DND-41 (cell line): ENCODE data around the gene NRARP.

ENCODE experiments used
- ATAC-seq: fragments of 200-7000 bp; cut with Tn5 transposase; 3 replicates; pipeline ENCODE4 v1.9.1; 2021; ENCODE audit warnings: low read depth; ENCODE audit not compliant: insufficient read depth
- DNase-seq: peaks from one replicate; pipeline ENCODE4 v3.0.0-alpha.2; 2020
- H2AFZ ChIP-seq: 2 replicates; pipeline ENCODE4 v1.6.0; 2012; ENCODE audit warnings: low read depth, low read length
- H3K27ac ChIP-seq: 2 replicates; pipeline ENCODE4 v1.5.1; 2012; ENCODE audit warnings: low read length, inconsistent platforms
- H3K27me3 ChIP-seq: fragments of 200-600 bp; sonication (generic); 2 replicates; pipeline ENCODE4 v1.6.0; 2012; ENCODE audit warnings: low read length, mild to moderate bottlenecking, inconsistent platforms; ENCODE audit not compliant: insufficient read depth, poor library complexity
- H3K36me3 ChIP-seq: 2 replicates; pipeline ENCODE4 v1.5.1; 2012; ENCODE audit warnings: low read length, inconsistent platforms; ENCODE audit not compliant: insufficient read depth
- H3K4me1 ChIP-seq: 2 replicates; pipeline ENCODE4 v1.5.1; 2012; ENCODE audit warnings: mild to moderate bottlenecking, low read length; ENCODE audit not compliant: insufficient read depth
- H3K4me2 ChIP-seq: 2 replicates; pipeline ENCODE4 v1.6.0; 2012; ENCODE audit warnings: mild to moderate bottlenecking, moderate library complexity, low read length, inconsistent platforms; ENCODE audit not compliant: insufficient read depth
- H3K4me3 ChIP-seq, 2 experiments: fragments of 200-600 bp in 1 of 2; shearing (Covaris generic) in 1 of 2; 2 replicates each; pipeline ENCODE4 v1.5.1; 2012 to 2016; ENCODE audit warnings: inconsistent platforms in 2 of 2, low read length in 2 of 2, mild to moderate bottlenecking in 2 of 2, low read depth in 1 of 2, moderate library complexity in 1 of 2
- H3K79me2 ChIP-seq: 2 replicates; pipeline ENCODE4 v1.6.0; 2012; ENCODE audit warnings: low read length, inconsistent platforms; ENCODE audit not compliant: insufficient read depth
- H3K9ac ChIP-seq: 2 replicates; pipeline ENCODE4 v1.6.0; 2012; ENCODE audit warnings: low read depth, mild to moderate bottlenecking, inconsistent platforms, low read length, moderate library complexity
- H3K9me3 ChIP-seq: 2 replicates; pipeline ENCODE4 v1.5.1; 2012; ENCODE audit warnings: low read length, moderate library complexity, mild to moderate bottlenecking, inconsistent platforms; ENCODE audit not compliant: insufficient read depth, severe bottlenecking
- H4K20me1 ChIP-seq: 2 replicates; pipeline ENCODE4 v1.6.0; 2012; ENCODE audit warnings: low read length; ENCODE audit not compliant: insufficient read depth
- EZH2 ChIP-seq: IDR thresholded peaks from 3 replicates; pipeline ENCODE4 v1.6.1; 2012; ENCODE audit warnings: borderline replicate concordance, low read depth, mild to moderate bottlenecking, moderate library complexity, low read length, inconsistent platforms; ENCODE audit not compliant: severe bottlenecking
- TF ChIP-seq, protein P1 (sequence below): IDR thresholded peaks from 2 replicates; pipeline ENCODE4 v1.5.1; 2012; ENCODE audit warnings: borderline replicate concordance, low read length, moderate library complexity, mild to moderate bottlenecking; ENCODE audit not compliant: poor library complexity, severe bottlenecking; ENCODE audit errors: extremely low read depth

NRARP gene

DNA sequence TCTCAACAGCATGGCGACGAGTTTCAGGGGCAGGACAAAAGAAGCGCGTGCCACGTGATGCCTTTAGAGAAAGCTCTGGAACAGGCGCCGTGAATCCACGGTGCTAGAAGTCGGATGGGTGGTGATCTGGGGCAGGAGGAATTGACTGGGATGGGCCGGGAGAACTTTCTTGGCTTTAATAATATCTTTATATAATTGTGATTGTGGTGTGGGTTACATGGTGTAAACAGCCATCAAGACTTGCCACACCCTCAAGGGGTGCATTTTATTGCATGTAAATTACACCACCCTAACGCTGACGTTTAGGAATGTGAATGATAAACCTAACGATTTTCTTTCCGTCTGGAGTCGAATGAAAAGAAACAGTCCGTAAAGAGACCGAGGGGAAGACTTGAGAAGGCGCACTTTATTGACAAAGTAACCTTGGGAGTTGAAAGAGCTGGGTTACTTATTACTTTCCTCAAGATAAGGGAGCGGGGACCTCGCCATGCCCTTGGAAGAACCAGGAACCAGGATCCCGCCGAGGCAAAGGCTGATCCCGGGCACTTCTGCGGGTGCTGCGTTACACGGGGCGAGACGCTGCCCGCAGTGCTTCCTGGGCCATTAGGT, 8.5 kb downstream of the NRARP start:
- no peak for DNase-seq
- H3K36me3 ChIP-seq: no peaks in the 10 kb centered on the region
- H3K4me2 ChIP-seq: no peak overlapping the region
- H3K4me1 ChIP-seq: no peaks in the 10 kb centered on the region
- H3K9me3 ChIP-seq: no peaks in the 10 kb centered on the region
- no peak overlapping the region for H2AFZ ChIP-seq
- H3K79me2 ChIP-seq: no peaks in the 10 kb centered on the region
- H3K4me3 ChIP-seq: no peak overlapping the region
- H3K27ac ChIP-seq: no peak overlapping the region
- H3K9ac ChIP-seq: no peak overlapping the region
- TF ChIP-seq, protein P1, sequence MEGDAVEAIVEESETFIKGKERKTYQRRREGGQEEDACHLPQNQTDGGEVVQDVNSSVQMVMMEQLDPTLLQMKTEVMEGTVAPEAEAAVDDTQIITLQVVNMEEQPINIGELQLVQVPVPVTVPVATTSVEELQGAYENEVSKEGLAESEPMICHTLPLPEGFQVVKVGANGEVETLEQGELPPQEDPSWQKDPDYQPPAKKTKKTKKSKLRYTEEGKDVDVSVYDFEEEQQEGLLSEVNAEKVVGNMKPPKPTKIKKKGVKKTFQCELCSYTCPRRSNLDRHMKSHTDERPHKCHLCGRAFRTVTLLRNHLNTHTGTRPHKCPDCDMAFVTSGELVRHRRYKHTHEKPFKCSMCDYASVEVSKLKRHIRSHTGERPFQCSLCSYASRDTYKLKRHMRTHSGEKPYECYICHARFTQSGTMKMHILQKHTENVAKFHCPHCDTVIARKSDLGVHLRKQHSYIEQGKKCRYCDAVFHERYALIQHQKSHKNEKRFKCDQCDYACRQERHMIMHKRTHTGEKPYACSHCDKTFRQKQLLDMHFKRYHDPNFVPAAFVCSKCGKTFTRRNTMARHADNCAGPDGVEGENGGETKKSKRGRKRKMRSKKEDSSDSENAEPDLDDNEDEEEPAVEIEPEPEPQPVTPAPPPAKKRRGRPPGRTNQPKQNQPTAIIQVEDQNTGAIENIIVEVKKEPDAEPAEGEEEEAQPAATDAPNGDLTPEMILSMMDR: no peak
- TF ChIP-seq EZH2: no peak
- no peaks in the 10 kb centered on the region for H4K20me1 ChIP-seq
- no peaks in the 10 kb centered on the region for H3K27me3 ChIP-seq
- ATAC-seq: no peak

DNA sequence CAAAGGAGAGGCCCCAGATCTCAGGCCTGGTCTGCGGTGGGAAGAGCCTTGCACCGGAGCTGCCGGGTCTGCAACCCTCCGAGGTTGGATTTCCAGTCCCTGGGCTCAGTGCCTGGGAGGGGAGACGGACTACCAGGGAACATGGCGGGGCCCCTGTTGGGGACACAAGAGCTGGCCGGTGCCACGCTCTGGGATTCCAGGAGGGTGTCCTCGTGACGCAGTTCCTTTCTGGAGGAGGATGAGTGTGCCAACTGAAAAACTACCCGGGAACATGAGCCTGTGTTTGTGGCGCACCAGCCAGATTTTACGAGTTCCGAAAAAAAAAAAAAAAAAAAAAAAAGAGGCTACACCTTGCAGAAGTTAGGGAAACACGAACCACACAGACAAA, 9.0 kb downstream of the NRARP start:
- H3K36me3 ChIP-seq: no peaks in the 10 kb centered on the region
- H3K4me3 ChIP-seq: no peak overlapping the region
- DNase-seq: no peak
- no peak for ATAC-seq
- no peaks in the 10 kb centered on the region for H3K9me3 ChIP-seq
- H2AFZ ChIP-seq: no peak overlapping the region
- H3K9ac ChIP-seq: no peak overlapping the region
- no peak overlapping the region for H3K4me2 ChIP-seq
- no peaks in the 10 kb centered on the region for H3K27me3 ChIP-seq
- H3K4me1 ChIP-seq: no peaks in the 10 kb centered on the region
- no peaks in the 10 kb centered on the region for H3K79me2 ChIP-seq
- H3K27ac ChIP-seq: no peak overlapping the region
- TF ChIP-seq, protein P1: no peak
- TF ChIP-seq EZH2: no peak
- no peaks in the 10 kb centered on the region for H4K20me1 ChIP-seq

DNA sequence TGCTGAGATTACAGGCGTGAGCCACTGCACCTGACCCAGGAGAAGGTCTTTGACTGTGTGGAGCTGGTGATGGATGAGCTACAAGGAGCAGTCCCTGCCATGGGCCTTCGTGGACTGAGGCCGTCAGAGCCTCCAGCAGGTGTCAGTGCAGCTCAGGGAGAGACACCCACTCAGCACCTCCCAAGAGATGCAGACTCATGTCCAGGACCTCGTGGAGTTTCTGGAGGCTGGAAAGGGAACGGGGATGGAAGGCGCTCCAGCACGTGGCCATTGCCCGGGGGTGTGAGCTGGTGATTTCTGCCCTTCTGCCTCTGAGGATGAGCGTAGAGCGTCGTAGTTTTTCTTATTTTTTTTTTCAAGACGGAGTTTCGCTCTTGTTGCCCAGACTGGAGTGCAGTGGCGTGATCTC, 15.1 kb downstream of the NRARP start:
- ATAC-seq (peak; percentile 85), DNase-seq (peak; percentile 51)
- H4K20me1 ChIP-seq: no peaks in the 10 kb centered on the region

More for the DNA sequence above, 15.1 kb downstream of the NRARP start:
- no peaks in the 10 kb centered on the region for H3K27me3 ChIP-seq
- TF ChIP-seq, protein P1: peak; percentile 70
- no peak for TF ChIP-seq EZH2
- H3K27ac ChIP-seq: no peak overlapping the region
- no peak overlapping the region for H3K4me2 ChIP-seq
- no peaks in the 10 kb centered on the region for H3K36me3 ChIP-seq
- H3K4me3 ChIP-seq: no peak overlapping the region
- H2AFZ ChIP-seq: no peak overlapping the region
- no peaks in the 10 kb centered on the region for H3K9me3 ChIP-seq
- no peaks in the 10 kb centered on the region for H3K4me1 ChIP-seq
- H3K79me2 ChIP-seq: no peaks in the 10 kb centered on the region
- no peak overlapping the region for H3K9ac ChIP-seq
